ENCODE measurements around the gene RFNG.

Gene RFNG

GRCh38 chr17:82064433-82065192 lies 13.0 kb upstream of the RFNG start:
- peaks cover 10% of the 10 kb centered on the region for H3K36me3 Mint-ChIP-seq (ENCODE audit: insufficient read depth)
- H3K4me1 Mint-ChIP-seq, result peaks cover 7% of the 10 kb centered on the region
- H3K27ac Mint-ChIP-seq (ENCODE audit: low read depth), result peak overlapping the region; percentile 38
- ATAC-seq (replicated peaks; ENCODE audit: extremely low read depth, poor library complexity, severe bottlenecking) (no peak), DNase-seq (ENCODE audit: low spot score in 2 of 2) (no peak)
- no peaks in the 10 kb centered on the region for H3K9me3 Mint-ChIP-seq
- peak overlapping the region; percentile 77 for H3K4me3 Mint-ChIP-seq
- H3K27me3 Mint-ChIP-seq, result no peaks in the 10 kb centered on the region

- H3K4me3 Mint-ChIP-seq, result peak overlapping the region; percentile 77
- ATAC-seq (replicated peaks; ENCODE audit: extremely low read depth, poor library complexity, severe bottlenecking) (no peak), DNase-seq (ENCODE audit: low spot score in 2 of 2) (no peak)
- peaks cover 7% of the 10 kb centered on the region for H3K4me1 Mint-ChIP-seq
- H3K36me3 Mint-ChIP-seq (ENCODE audit: insufficient read depth), result peaks cover 11% of the 10 kb centered on the region
- peak overlapping the region; percentile 38 for H3K27ac Mint-ChIP-seq (ENCODE audit: low read depth)
- H3K9me3 Mint-ChIP-seq, result no peaks in the 10 kb centered on the region
- H3K27me3 Mint-ChIP-seq, result no peaks in the 10 kb centered on the region
Measured at GRCh38 chr17:82063424-82064415, 12.1 kb upstream of the RFNG start.

GRCh38 chr17:82062984-82063368 lies 11.4 kb upstream of the RFNG start:
- no peak overlapping the region for H3K27ac Mint-ChIP-seq (ENCODE audit: low read depth)
- H3K4me1 Mint-ChIP-seq, result peaks cover 7% of the 10 kb centered on the region
- H3K4me3 Mint-ChIP-seq, result no peak overlapping the region
- peaks cover 13% of the 10 kb centered on the region for H3K36me3 Mint-ChIP-seq (ENCODE audit: insufficient read depth)
- ATAC-seq (replicated peaks; ENCODE audit: extremely low read depth, poor library complexity, severe bottlenecking), result no peak
- H3K27me3 Mint-ChIP-seq, result no peaks in the 10 kb centered on the region
- DNase-seq (ENCODE audit: low spot score in 2 of 2), result no peak
- no peaks in the 10 kb centered on the region for H3K9me3 Mint-ChIP-seq

GRCh38 chr17:82062076-82062983 lies 10.7 kb upstream of the RFNG start:
- DNase-seq (ENCODE audit: low spot score in 2 of 2), result no peak
- Mint-ChIP-seq H3K27me3 (no peaks in the 10 kb centered on the region), H3K36me3 (ENCODE audit: insufficient read depth) (peaks cover 15% of the 10 kb centered on the region), H3K27ac (ENCODE audit: low read depth) (no peak overlapping the region), H3K4me3 (no peak overlapping the region), H3K4me1 (peaks cover 7% of the 10 kb centered on the region), H3K9me3 (no peaks in the 10 kb centered on the region)
- no peak for ATAC-seq (replicated peaks; ENCODE audit: extremely low read depth, poor library complexity, severe bottlenecking)

GRCh38 chr17:82061047-82061925 lies 9.7 kb upstream of the RFNG start:
- DNase-seq (ENCODE audit: low spot score in 2 of 2) (no peak), ATAC-seq (replicated peaks; ENCODE audit: extremely low read depth, poor library complexity, severe bottlenecking) (no peak)
- H3K9me3 Mint-ChIP-seq, result no peaks in the 10 kb centered on the region
- no peaks in the 10 kb centered on the region for H3K27me3 Mint-ChIP-seq
- H3K4me1 Mint-ChIP-seq, result peaks cover 4% of the 10 kb centered on the region
- no peak overlapping the region for H3K4me3 Mint-ChIP-seq
- no peak overlapping the region for H3K27ac Mint-ChIP-seq (ENCODE audit: low read depth)
- H3K36me3 Mint-ChIP-seq (ENCODE audit: insufficient read depth), result peaks cover 17% of the 10 kb centered on the region

GRCh38 chr17:82060614-82061013 lies 9.0 kb upstream of the RFNG start:
- no peaks in the 10 kb centered on the region for H3K9me3 Mint-ChIP-seq
- H3K4me3 Mint-ChIP-seq, result no peak overlapping the region
- H3K36me3 Mint-ChIP-seq (ENCODE audit: insufficient read depth), result peaks cover 15% of the 10 kb centered on the region
- H3K4me1 Mint-ChIP-seq, result no peaks in the 10 kb centered on the region
- DNase-seq (ENCODE audit: low spot score in 2 of 2) (no peak), ATAC-seq (replicated peaks; ENCODE audit: extremely low read depth, poor library complexity, severe bottlenecking) (no peak)
- H3K27me3 Mint-ChIP-seq, result no peaks in the 10 kb centered on the region
- no peak overlapping the region for H3K27ac Mint-ChIP-seq (ENCODE audit: low read depth)

GRCh38 chr17:82060001-82060380 lies 8.4 kb upstream of the RFNG start:
- H3K27me3 Mint-ChIP-seq, result no peaks in the 10 kb centered on the region
- no peak for DNase-seq (ENCODE audit: low spot score in 2 of 2)
- no peaks in the 10 kb centered on the region for H3K4me1 Mint-ChIP-seq
- no peaks in the 10 kb centered on the region for H3K9me3 Mint-ChIP-seq
- no peak overlapping the region for H3K27ac Mint-ChIP-seq (ENCODE audit: low read depth)
- no peak for ATAC-seq (replicated peaks; ENCODE audit: extremely low read depth, poor library complexity, severe bottlenecking)
- no peak overlapping the region for H3K4me3 Mint-ChIP-seq
- H3K36me3 Mint-ChIP-seq (ENCODE audit: insufficient read depth), result peaks cover 17% of the 10 kb centered on the region

GRCh38 chr17:82059272-82060000 lies 7.8 kb upstream of the RFNG start:
- Mint-ChIP-seq H3K4me3 (no peak overlapping the region), H3K27me3 (no peaks in the 10 kb centered on the region), H3K27ac (ENCODE audit: low read depth) (no peak overlapping the region), H3K4me1 (no peaks in the 10 kb centered on the region), H3K9me3 (no peaks in the 10 kb centered on the region), H3K36me3 (ENCODE audit: insufficient read depth) (peaks cover 15% of the 10 kb centered on the region)
- DNase-seq (ENCODE audit: low spot score in 2 of 2) (no peak), ATAC-seq (replicated peaks; ENCODE audit: extremely low read depth, poor library complexity, severe bottlenecking) (no peak)

GRCh38 chr17:82058855-82059249 lies 7.2 kb upstream of the RFNG start:
- no peak for ATAC-seq (replicated peaks; ENCODE audit: extremely low read depth, poor library complexity, severe bottlenecking)
- Mint-ChIP-seq H3K27me3 (no peaks in the 10 kb centered on the region), H3K4me1 (no peaks in the 10 kb centered on the region), H3K27ac (ENCODE audit: low read depth) (no peak overlapping the region), H3K4me3 (no peak overlapping the region), H3K36me3 (ENCODE audit: insufficient read depth) (peaks cover 15% of the 10 kb centered on the region), H3K9me3 (no peaks in the 10 kb centered on the region)
- no peak for DNase-seq (ENCODE audit: low spot score in 2 of 2)

GRCh38 chr17:82058230-82058854 lies 6.7 kb upstream of the RFNG start:
- Mint-ChIP-seq H3K4me3 (no peak overlapping the region), H3K9me3 (no peaks in the 10 kb centered on the region), H3K27ac (ENCODE audit: low read depth) (no peak overlapping the region), H3K27me3 (no peaks in the 10 kb centered on the region), H3K36me3 (ENCODE audit: insufficient read depth) (peaks cover 15% of the 10 kb centered on the region), H3K4me1 (no peaks in the 10 kb centered on the region)
- ATAC-seq (replicated peaks; ENCODE audit: extremely low read depth, poor library complexity, severe bottlenecking) (no peak), DNase-seq (ENCODE audit: low spot score in 2 of 2) (no peak)
